NCI-H1930 (cell line): ENCODE data around the gene IFT25.
"Not testable (repeated sequence)": the region's sequence is repeated elsewhere in the genome, so short reads cannot be mapped to it uniquely, and the experiment has no call there.

ENCODE experiments used
- DNase-seq, 2 experiments: peaks; one replicate each; lab custom pipeline; 2025; lab: John Stamatoyannopoulos, UW

Gene IFT25

GRCh38 chr1:53883600-53883999 is 61.9 kb downstream of the IFT25 start:
- DNase-seq, result not testable (repeated sequence)

GRCh38 chr1:53881853-53882252 is 63.6 kb downstream of the IFT25 start:
- DNase-seq, result not testable (repeated sequence)

DNA sequence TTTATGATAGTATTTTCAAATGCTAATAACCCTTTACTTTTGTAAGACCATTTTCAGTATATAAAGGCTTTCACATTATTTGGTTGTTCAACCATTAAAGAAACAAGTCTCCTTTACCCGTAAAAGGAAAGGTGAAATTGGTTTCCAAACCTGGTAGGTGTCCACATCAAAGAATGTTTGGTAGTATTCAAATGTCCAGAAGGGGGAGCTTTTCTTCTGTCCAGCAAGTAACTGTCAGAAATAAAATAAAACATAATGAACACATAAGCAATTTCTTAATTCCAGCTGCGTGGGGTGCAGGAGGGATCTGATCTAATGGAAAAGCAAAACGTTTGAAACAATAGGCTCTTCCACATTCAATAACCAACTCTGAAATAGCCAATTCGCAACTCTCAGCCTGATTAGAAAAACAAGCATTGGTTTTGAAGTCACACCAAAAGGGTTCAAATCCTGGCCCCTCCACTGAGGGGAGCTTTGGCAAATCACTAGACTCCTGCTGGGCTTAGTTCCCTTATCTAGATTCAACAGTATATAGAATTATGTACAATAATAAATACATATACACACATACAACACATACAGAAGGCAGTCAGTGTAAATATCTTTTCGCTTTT is 66.9 kb downstream of the IFT25 start:
- peak; percentile 12 to 17 for DNase-seq

GRCh38 chr1:53875150-53875549 is 70.3 kb downstream of the IFT25 start:
- DNase-seq, result not testable (repeated sequence)

- no peak for DNase-seq
Observed at GRCh38 chr1:53871773-53872484, 73.6 kb downstream of the IFT25 start.
